K562 (cell line): ENCODE measurements around the gene CRYBG3. TPM values are rescaled to one million over a fixed set of nuclear protein-coding genes. Genes with fewer than 3 reads are reported as not detected.

Experiments
- ATAC-seq: fragments of 200-7000 bp; cut with Tn5 transposase; 3 replicates; pipeline ENCODE4 v1.9.1; 2020; ENCODE audit warnings: moderate library complexity
- BruUV-seq: library from RNA; stranded (reverse); fragments of 400-500 nt; replicated peaks from 2 replicates; lab custom pipeline; 2021; lab: Mats Ljungman, UMichigan
- CTCF ChIA-PET: fragments of 300-600 bp; formaldehyde crosslinking; extraction: SDS; loops from one replicate; lab custom pipeline; 2021; ENCODE audit warnings: low intra/inter-chr PET ratio; lab: Yijun Ruan, JAX
- POLR2A ChIA-PET: fragments of 300-600, 350-650 bp; sonication (Branson Sonifier 250); formaldehyde crosslinking; extraction: SDS; loops from one replicate; lab custom pipeline; 2021; ENCODE audit warnings: antibody characterized with exemption, inconsistent platforms; lab: Yijun Ruan, JAX
- DNase-seq, 4 experiments: peaks; one replicate each; pipeline versions ENCODE4 v3.0.0 to v3.0.0-alpha.2; 2011 to 2018; ENCODE audit warnings: low spot score in 3 of 4, mixed read lengths in 3 of 4; ENCODE audit errors: extremely low read depth in 1 of 4
- FAIRE-seq: peaks from 2 replicates; lab custom pipeline; 2011; peaks lifted over from hg19 to GRCh38; lab: Jason Lieb, UNC
- H2AFZ ChIP-seq: 2 replicates; pipeline ENCODE4 v1.6.0; 2011; ENCODE audit warnings: low read depth, low read length, control low read depth, inconsistent platforms
- H3K27ac ChIP-seq: fragments of 200-600 bp; 3 replicates; pipeline ENCODE4 v1.8.0; 2011; ENCODE audit warnings: low read depth, mild to moderate bottlenecking, control low read depth, inconsistent platforms, low read length, moderate library complexity, mixed read lengths; ENCODE audit errors: extremely low read depth
- H3K27me3 ChIP-seq, 2 experiments: fragments of 300-600 bp in 1 of 2; 2 replicates in 1 of 2; 3 replicates in 1 of 2; pipeline versions ENCODE4 v1.6.0 to v1.8.0; 2011; ENCODE audit warnings: inconsistent platforms in 2 of 2, low read length in 2 of 2, mild to moderate bottlenecking in 1 of 2, mixed read lengths in 1 of 2, moderate library complexity in 1 of 2; ENCODE audit not compliant: control insufficient read depth in 2 of 2, insufficient read depth in 2 of 2
- H3K36me3 ChIP-seq: fragments of 300-600 bp; 3 replicates; pipeline ENCODE4 v1.8.0; 2011; ENCODE audit warnings: mild to moderate bottlenecking, low read length, inconsistent platforms; ENCODE audit not compliant: control insufficient read depth, insufficient read depth
- H3K4me1 ChIP-seq, 2 experiments: fragments of 200-600 bp in 1 of 2; replicated peaks in 1 of 2; 2 replicates in 1 of 2; 3 replicates in 1 of 2; pipeline versions ENCODE4 v1.5.1 to v1.8.0; 2011; ENCODE audit warnings: inconsistent platforms in 2 of 2, low read length in 2 of 2, mild to moderate bottlenecking in 1 of 2, mixed read lengths in 1 of 2, moderate library complexity in 1 of 2; ENCODE audit not compliant: control insufficient read depth in 2 of 2, insufficient read depth in 2 of 2
- H3K4me2 ChIP-seq: 2 replicates; pipeline ENCODE4 v1.6.1; 2011; ENCODE audit warnings: low read length, control low read depth, inconsistent platforms, mixed read lengths; ENCODE audit not compliant: insufficient read depth
- H3K4me3 ChIP-seq: fragments of 200-600 bp; sonication (generic), shearing (Covaris generic); 2 replicates; pipeline ENCODE4 v1.5.1; 2016; ENCODE audit warnings: control low read depth, inconsistent platforms
- H3K79me2 ChIP-seq: fragments of 200-600 bp; 3 replicates; pipeline ENCODE4 v1.8.0; 2011; ENCODE audit warnings: low read length, inconsistent platforms; ENCODE audit not compliant: control insufficient read depth, insufficient read depth
- H3K9ac ChIP-seq, 2 experiments: 2 replicates each; pipeline versions ENCODE4 v1.6.0 to v1.6.1; 2011; ENCODE audit warnings: low read depth in 2 of 2, low read length in 2 of 2, control low read depth in 1 of 2, inconsistent platforms in 1 of 2, mild to moderate bottlenecking in 1 of 2, mixed read lengths in 1 of 2; ENCODE audit not compliant: insufficient read depth in 1 of 2
- H3K9me1 ChIP-seq: one replicate; pipeline ENCODE4 v1.6.0; 2011; ENCODE audit warnings: inconsistent platforms, mild to moderate bottlenecking, low read length, moderate library complexity; ENCODE audit not compliant: control insufficient read depth, insufficient read depth
- H3K9me3 ChIP-seq: replicated peaks from 2 replicates; pipeline ENCODE4 v1.5.1; 2011; ENCODE audit warnings: low read depth, low read length, inconsistent platforms; ENCODE audit not compliant: control insufficient read depth, insufficient read depth
- H4K20me1 ChIP-seq: replicated peaks from 2 replicates; pipeline ENCODE4 v1.6.1; 2011; ENCODE audit warnings: low read length, inconsistent platforms, mixed read lengths; ENCODE audit not compliant: control insufficient read depth, insufficient read depth
- BCOR ChIP-seq: fragments of 450-650 bp; IDR thresholded peaks from 2 replicates; pipeline ENCODE4 v1.6.1; 2016
- MCM3 ChIP-seq: fragments of 450-650 bp; IDR thresholded peaks from 2 replicates; pipeline ENCODE4 v1.6.1; 2016
- NR1H2 ChIP-seq: sonication (generic); formaldehyde crosslinking; IDR thresholded peaks from 2 replicates; pipeline ENCODE4 v1.4.0; 2020; ENCODE audit warnings: mild to moderate bottlenecking, missing genetic modification reagents
- NR2C1 ChIP-seq, 2 experiments: fragments of 450-650 bp; IDR thresholded peaks; 2 replicates each; pipeline ENCODE4 v1.6.1; 2017; ENCODE audit warnings: mild to moderate bottlenecking in 2 of 2, antibody characterized with exemption in 1 of 2, inconsistent platforms in 1 of 2, missing compliant biosample characterization in 1 of 2, missing genetic modification characterization in 1 of 2
- RHOXF2B ChIP-seq: fragments of 250-450 bp; sonication (Bioruptor Pico); conservative IDR thresholded peaks from 2 replicates; pipeline ENCODE4 v1.5.1; 2021
- SRSF7 ChIP-seq: fragments of 200-400 bp; formaldehyde crosslinking; optimal IDR thresholded peaks from 2 replicates; pipeline ENCODE3; 2017; ENCODE audit warnings: mild to moderate bottlenecking, low read depth, low read length
- ZNF239 ChIP-seq: fragments of 250-450 bp; sonication (Bioruptor Pico); IDR thresholded peaks from 2 replicates; pipeline ENCODE4 v1.4.0; 2020; ENCODE audit warnings: mild to moderate bottlenecking
- WGBS: fragments of 100-300 bp; shearing (Covaris generic); methylation state at CpG from one replicate; pipeline ENCODE4 v1.1.6; 2016; ENCODE audit warnings: low coverage, mixed read lengths; ENCODE audit not compliant: insufficient coverage; ENCODE audit errors: missing lambda C conversion rate; 5-methylcytosine and 5-hydroxymethylcytosine counted together
- in situ Hi-C: fragments of 300-500 bp; cut with MboI; formaldehyde crosslinking; loops from 4 replicates; pipeline ENCODE4 v1.15.0; 2018; ENCODE audit warnings: inconsistent platforms, mixed read lengths
- intact Hi-C: fragments of 100-400 bp; cut with micrococcal nuclease; formaldehyde crosslinking; loops from 2 replicates; pipeline ENCODE4 v1.14.2; 2022
- polyA plus RNA-seq, 8 experiments: library from polyadenylated mRNA; depleted of rRNA in 4 of 8; stranded (reverse) in 5 of 8; unstranded in 3 of 8; fragments of >200 nt; fragmentation: Nextera tagmentation in 2 of 8; fragmentation: Illumina TruSeq in 1 of 8; extraction: Ambion mirVana in 2 of 8; extraction: Trizol in 1 of 8; gene quantifications; 2 replicates each; pipeline versions ENCODE4 v1.2.1 to v1.2.3, GENCODE V29; 2011 to 2014; ENCODE audit warnings: inconsistent platforms in 1 of 8, missing spikeins in 1 of 8
- total RNA-seq, 7 experiments: library from RNA; depleted of rRNA in 6 of 7; stranded (reverse); fragments of >200 nt in 6 of 7; fragmentation: Illumina TruSeq in 2 of 7; extraction: Trizol in 2 of 7; gene quantifications; 2 replicates each; pipeline versions ENCODE4 v1.2.1 to v1.2.3, GENCODE V29; 2011 to 2021; ENCODE audit warnings: low replicate concordance in 1 of 7
- TF ChIP-seq, protein P1 (sequence below): fragments of 450-650 bp; IDR thresholded peaks from 2 replicates; pipeline ENCODE4 v1.6.1; 2016; ENCODE audit warnings: missing biosample characterization, missing genetic modification characterization
- TF ChIP-seq, protein P2 (sequence below): fragments of 250-450 bp; sonication (Bioruptor Pico); IDR thresholded peaks from 2 replicates; pipeline ENCODE4 v1.9.0; 2021; ENCODE audit warnings: mild to moderate bottlenecking
- TF ChIP-seq, protein P3 (sequence below), 2 experiments: fragments of 450-650 bp; IDR thresholded peaks; 2 replicates each; pipeline ENCODE4 v1.6.1; 2018; ENCODE audit warnings: mild to moderate bottlenecking in 2 of 2, low read depth in 1 of 2; ENCODE audit not compliant: partially characterized antibody in 2 of 2

Gene CRYBG3
- total and polyA plus RNA-seq, 9 of the 15 experiments (the other 6 are each of a cell fraction or from before 2014, with no cell fraction given): 0.08 to 0.72 (median 0.18) TPM

DNA sequence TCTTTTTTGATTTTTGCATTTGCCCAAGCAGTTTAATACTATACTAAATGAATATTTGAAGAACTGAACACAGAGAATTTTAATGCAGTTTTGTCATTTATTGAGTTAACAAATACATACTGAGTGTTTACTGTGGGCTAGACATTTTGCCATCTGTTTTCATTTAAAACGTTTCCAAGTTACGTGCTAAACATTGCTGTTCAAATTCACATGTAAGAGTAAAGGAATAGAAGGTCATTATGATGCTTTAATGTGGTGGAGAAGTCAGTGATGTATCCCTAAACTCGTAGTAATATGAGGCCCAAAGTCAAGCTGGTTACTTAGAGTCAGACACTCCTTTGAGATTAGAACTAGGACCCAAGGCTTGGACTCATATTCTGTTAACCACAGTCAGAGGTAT, 49.4 kb downstream of the CRYBG3 start:
- no peaks in the 10 kb centered on the region for H3K79me2 ChIP-seq
- no peak overlapping the region for H3K4me2 ChIP-seq
- H2AFZ ChIP-seq: no peak overlapping the region
- FAIRE-seq (no peak), ATAC-seq (no peak)
- no peaks in the 10 kb centered on the region for H3K36me3 ChIP-seq
- no peak overlapping the region for H3K27ac ChIP-seq
- POLR2A ChIA-PET: no interaction called here
- no peaks in the 10 kb centered on the region for H3K4me1 ChIP-seq
- H3K9me1 ChIP-seq: no peaks in the 10 kb centered on the region
- TF ChIP-seq NR1H2 (CRISPR knock-in tag): no peak
- no peak for TF ChIP-seq ZNF239 (CRISPR knock-in tag)
- TF ChIP-seq BCOR: no peak
- TF ChIP-seq, protein P1, sequence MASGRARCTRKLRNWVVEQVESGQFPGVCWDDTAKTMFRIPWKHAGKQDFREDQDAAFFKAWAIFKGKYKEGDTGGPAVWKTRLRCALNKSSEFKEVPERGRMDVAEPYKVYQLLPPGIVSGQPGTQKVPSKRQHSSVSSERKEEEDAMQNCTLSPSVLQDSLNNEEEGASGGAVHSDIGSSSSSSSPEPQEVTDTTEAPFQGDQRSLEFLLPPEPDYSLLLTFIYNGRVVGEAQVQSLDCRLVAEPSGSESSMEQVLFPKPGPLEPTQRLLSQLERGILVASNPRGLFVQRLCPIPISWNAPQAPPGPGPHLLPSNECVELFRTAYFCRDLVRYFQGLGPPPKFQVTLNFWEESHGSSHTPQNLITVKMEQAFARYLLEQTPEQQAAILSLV (tag): no peak
- TF ChIP-seq, protein P2, sequence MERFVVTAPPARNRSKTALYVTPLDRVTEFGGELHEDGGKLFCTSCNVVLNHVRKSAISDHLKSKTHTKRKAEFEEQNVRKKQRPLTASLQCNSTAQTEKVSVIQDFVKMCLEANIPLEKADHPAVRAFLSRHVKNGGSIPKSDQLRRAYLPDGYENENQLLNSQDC (CRISPR knock-in tag): no peak
- no peak for TF ChIP-seq MCM3
- TF ChIP-seq RHOXF2B (CRISPR knock-in tag): no peak
- TF ChIP-seq NR2C1 (IDR thresholded peaks at IDR 0.05): no peak
- no peak for TF ChIP-seq NR2C1 (tag; IDR thresholded peaks at IDR 0.05)
- TF ChIP-seq, protein P3, sequence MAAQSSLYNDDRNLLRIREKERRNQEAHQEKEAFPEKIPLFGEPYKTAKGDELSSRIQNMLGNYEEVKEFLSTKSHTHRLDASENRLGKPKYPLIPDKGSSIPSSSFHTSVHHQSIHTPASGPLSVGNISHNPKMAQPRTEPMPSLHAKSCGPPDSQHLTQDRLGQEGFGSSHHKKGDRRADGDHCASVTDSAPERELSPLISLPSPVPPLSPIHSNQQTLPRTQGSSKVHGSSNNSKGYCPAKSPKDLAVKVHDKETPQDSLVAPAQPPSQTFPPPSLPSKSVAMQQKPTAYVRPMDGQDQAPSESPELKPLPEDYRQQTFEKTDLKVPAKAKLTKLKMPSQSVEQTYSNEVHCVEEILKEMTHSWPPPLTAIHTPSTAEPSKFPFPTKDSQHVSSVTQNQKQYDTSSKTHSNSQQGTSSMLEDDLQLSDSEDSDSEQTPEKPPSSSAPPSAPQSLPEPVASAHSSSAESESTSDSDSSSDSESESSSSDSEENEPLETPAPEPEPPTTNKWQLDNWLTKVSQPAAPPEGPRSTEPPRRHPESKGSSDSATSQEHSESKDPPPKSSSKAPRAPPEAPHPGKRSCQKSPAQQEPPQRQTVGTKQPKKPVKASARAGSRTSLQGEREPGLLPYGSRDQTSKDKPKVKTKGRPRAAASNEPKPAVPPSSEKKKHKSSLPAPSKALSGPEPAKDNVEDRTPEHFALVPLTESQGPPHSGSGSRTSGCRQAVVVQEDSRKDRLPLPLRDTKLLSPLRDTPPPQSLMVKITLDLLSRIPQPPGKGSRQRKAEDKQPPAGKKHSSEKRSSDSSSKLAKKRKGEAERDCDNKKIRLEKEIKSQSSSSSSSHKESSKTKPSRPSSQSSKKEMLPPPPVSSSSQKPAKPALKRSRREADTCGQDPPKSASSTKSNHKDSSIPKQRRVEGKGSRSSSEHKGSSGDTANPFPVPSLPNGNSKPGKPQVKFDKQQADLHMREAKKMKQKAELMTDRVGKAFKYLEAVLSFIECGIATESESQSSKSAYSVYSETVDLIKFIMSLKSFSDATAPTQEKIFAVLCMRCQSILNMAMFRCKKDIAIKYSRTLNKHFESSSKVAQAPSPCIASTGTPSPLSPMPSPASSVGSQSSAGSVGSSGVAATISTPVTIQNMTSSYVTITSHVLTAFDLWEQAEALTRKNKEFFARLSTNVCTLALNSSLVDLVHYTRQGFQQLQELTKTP (IDR thresholded peaks at IDR 0.05; ENCODE audit: low read depth in 1 of 2, partially characterized antibody in 2 of 2): no peak
- TF ChIP-seq SRSF7: no peak
- TF ChIP-seq, all 486 proteins: peak for 0
- Histone ChIP-seq H3K4me3 (no peak overlapping the region), H3K27me3 (no peaks in the 10 kb centered on the region), H3K9me3 (no peaks in the 10 kb centered on the region), H3K9ac (no peak overlapping the region), H4K20me1 (no peaks in the 10 kb centered on the region)
- intact Hi-C loops (no loop called here), in situ Hi-C loops (no loop called here)
- CTCF ChIA-PET: no interaction called here
- no TSS peak for BruUV-seq
- 0% methylated on average over 3 of the region's 3 CpGs for WGBS
- no peak for DNase-seq
